Measurements from ENCODE around the gene EIF2B1. TPM values are rescaled to one million over a fixed set of nuclear protein-coding genes. Genes with fewer than 3 reads are reported as not detected.
"Not testable (repeated sequence)": the region's sequence is repeated elsewhere in the genome, so short reads cannot be mapped to it uniquely, and the experiment has no call there.

EIF2B1 gene
- total RNA-seq, 1 experiment from 2014 or later, result 59.8 TPM

- no peak overlapping the region for H3K4ac ChIP-seq (ENCODE audit: low read depth, low read length)
- no peak overlapping the region for H2BK12ac ChIP-seq (ENCODE audit: insufficient read length, low read depth, low read length)
- no peak overlapping the region for H3K14ac ChIP-seq (ENCODE audit: insufficient read depth, low read length)
- peaks cover 9% of the 10 kb centered on the region for H3K23me2 ChIP-seq (ENCODE audit: insufficient read length, low read depth, low read length, poor library complexity, severe bottlenecking)
- no peak overlapping the region for H4K5ac ChIP-seq (ENCODE audit: insufficient read length, low read depth, low read length)
- peaks cover 3% of the 10 kb centered on the region for H4K20me1 ChIP-seq (ENCODE audit: control insufficient read depth, insufficient read depth, insufficient read length)
- no peak for TF ChIP-seq CTCF (conservative IDR thresholded peaks at IDR 0.05)
- no peak overlapping the region for H3K56ac ChIP-seq (ENCODE audit: insufficient read length, low read depth, low read length)
- no peak overlapping the region for H3K9ac ChIP-seq (ENCODE audit: extremely low read depth, insufficient read length, low read length)
- no peak overlapping the region for H4K91ac ChIP-seq (ENCODE audit: insufficient read length, low read depth, low read length)
- no peak overlapping the region for H3K18ac ChIP-seq (ENCODE audit: insufficient read length, low read depth, low read length)
- Mint-ChIP-seq H3K27me3 (ENCODE audit: low read depth) (peaks cover 1% of the 10 kb centered on the region; the same call in 1 of the 2 replicates), H3K9me3 (no peaks in the 10 kb centered on the region; a peak in 1 of 5 replicates), H3K27ac (no peak overlapping the region), H3K4me3 (no peak overlapping the region), H3K4me1 (peaks cover 11 to 13% of the 10 kb centered on the region in 2 experiments), H3K36me3 (ENCODE audit: insufficient read depth in 1 of 3, low read depth in 3 of 3) (peaks cover 0 to 8% (median 6%) of the 10 kb centered on the region in 3 experiments; a peak in 5 of 7 replicates)
- DNase-seq, result no peak
- H3K4me2 ChIP-seq (ENCODE audit: insufficient read depth, insufficient read length, low read length), result no peak overlapping the region
- no peak overlapping the region for H2BK5ac ChIP-seq (ENCODE audit: insufficient read length, low read length)
- peaks cover 4% of the 10 kb centered on the region for H3K79me1 ChIP-seq (ENCODE audit: insufficient read depth, low read depth, low read length, poor library complexity, severe bottlenecking)
- no peak overlapping the region for H2BK20ac ChIP-seq (ENCODE audit: low read depth, low read length, poor library complexity, severe bottlenecking)
- H2AK5ac ChIP-seq (ENCODE audit: insufficient read length, low read length), result no peak overlapping the region
- H3K79me2 ChIP-seq (ENCODE audit: insufficient read depth, low read length), result peaks cover 9% of the 10 kb centered on the region
- H2BK15ac ChIP-seq (ENCODE audit: low read depth, low read length), result no peak overlapping the region
- no peaks in the 10 kb centered on the region for H3K9me3 ChIP-seq (ENCODE audit: control insufficient read depth, low read depth, low read length)
- H4K8ac ChIP-seq (replicated peaks; ENCODE audit: insufficient read length, low read depth, low read length), result no peak overlapping the region
- WGBS (ENCODE audit: extremely low coverage, insufficient read length, low lambda C conversion rate), result no CpG with 5 or more reads among the region's 4 CpGs
- no peaks in the 10 kb centered on the region for H3K4me1 ChIP-seq (ENCODE audit: insufficient read depth, low read length)
- no peak overlapping the region for H2BK120ac ChIP-seq (ENCODE audit: low read depth, low read length, poor library complexity, severe bottlenecking)
- H2AFZ ChIP-seq (ENCODE audit: low read length), result no peak overlapping the region
- H3K27ac ChIP-seq (ENCODE audit: insufficient read length, low read depth, low read length), result no peak overlapping the region
- H3T11ph ChIP-seq (ENCODE audit: low read length), result no peak overlapping the region
- H3K23ac ChIP-seq (ENCODE audit: insufficient read length, low read depth, low read length), result no peak overlapping the region
- no peaks in the 10 kb centered on the region for H3K27me3 ChIP-seq (ENCODE audit: insufficient read depth, low read length)
These were observed 52.7 kb downstream of the EIF2B1 start for GRCh38 chr12:123580772-123581171.

- not testable (repeated sequence) for H4K20me1 ChIP-seq (ENCODE audit: control insufficient read depth, insufficient read depth, insufficient read length); H3K56ac ChIP-seq (ENCODE audit: insufficient read length, low read depth, low read length); H4K5ac ChIP-seq (ENCODE audit: insufficient read length, low read depth, low read length); H3K4ac ChIP-seq (ENCODE audit: low read depth, low read length); H3K9me3 ChIP-seq (ENCODE audit: control insufficient read depth, low read depth, low read length); H3K9ac ChIP-seq (ENCODE audit: extremely low read depth, insufficient read length, low read length); H3K9me3 Mint-ChIP-seq; H3K27me3 Mint-ChIP-seq (ENCODE audit: low read depth); H4K91ac ChIP-seq (ENCODE audit: insufficient read length, low read depth, low read length); H3K79me2 ChIP-seq (ENCODE audit: insufficient read depth, low read length); H2BK5ac ChIP-seq (ENCODE audit: insufficient read length, low read length); H3K4me3 Mint-ChIP-seq; H2BK15ac ChIP-seq (ENCODE audit: low read depth, low read length); H2BK12ac ChIP-seq (ENCODE audit: insufficient read length, low read depth, low read length); H3K4me1 Mint-ChIP-seq; H3T11ph ChIP-seq (ENCODE audit: low read length); H2BK120ac ChIP-seq (ENCODE audit: low read depth, low read length, poor library complexity, severe bottlenecking); H3K23ac ChIP-seq (ENCODE audit: insufficient read length, low read depth, low read length); H3K27ac ChIP-seq (ENCODE audit: insufficient read length, low read depth, low read length); H3K18ac ChIP-seq (ENCODE audit: insufficient read length, low read depth, low read length); H3K36me3 Mint-ChIP-seq (ENCODE audit: insufficient read depth in 1 of 3, low read depth in 3 of 3); H3K79me1 ChIP-seq (ENCODE audit: insufficient read depth, low read depth, low read length, poor library complexity, severe bottlenecking); H3K27ac Mint-ChIP-seq; H4K8ac ChIP-seq (replicated peaks; ENCODE audit: insufficient read length, low read depth, low read length); DNase-seq; H3K23me2 ChIP-seq (ENCODE audit: insufficient read length, low read depth, low read length, poor library complexity, severe bottlenecking); H3K14ac ChIP-seq (ENCODE audit: insufficient read depth, low read length); H2BK20ac ChIP-seq (ENCODE audit: low read depth, low read length, poor library complexity, severe bottlenecking); H2AFZ ChIP-seq (ENCODE audit: low read length); H3K27me3 ChIP-seq (ENCODE audit: insufficient read depth, low read length); H3K4me1 ChIP-seq (ENCODE audit: insufficient read depth, low read length); H3K4me2 ChIP-seq (ENCODE audit: insufficient read depth, insufficient read length, low read length); H2AK5ac ChIP-seq (ENCODE audit: insufficient read length, low read length)
- no CpG with 5 or more reads among the region's 4 CpGs for WGBS (ENCODE audit: extremely low coverage, insufficient read length, low lambda C conversion rate)
These were observed 54.7 kb downstream of the EIF2B1 start for GRCh38 chr12:123578829-123579228.
